Measurements from ENCODE around the gene CHCHD10.

DNA sequence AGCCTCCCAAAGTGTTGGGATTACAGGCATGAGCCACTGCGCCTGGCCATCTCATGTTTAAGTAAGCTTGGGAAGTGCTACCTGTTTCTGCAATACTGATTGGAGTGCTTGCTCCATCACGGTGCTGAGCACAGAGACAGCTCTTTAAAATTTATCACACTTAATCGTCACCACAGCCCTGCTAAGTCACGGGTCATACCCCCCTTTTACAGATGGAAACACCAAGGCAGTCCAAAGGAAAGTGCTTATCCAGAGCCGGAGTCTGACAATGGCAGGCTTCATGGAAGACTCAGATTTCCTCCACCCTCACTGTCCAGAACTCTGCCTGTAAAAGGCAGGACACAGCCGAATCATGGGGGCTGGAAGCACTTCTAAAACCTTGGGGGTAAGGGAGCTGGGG, 7.7 kb downstream of the CHCHD10 start:
- no peak for TF ChIP-seq ZFP3 (CRISPR knock-in tag; IDR thresholded peaks at IDR 0.05)
- no peak for TF ChIP-seq CSRNP3 (CRISPR knock-in tag; IDR thresholded peaks at IDR 0.05)
- TF ChIP-seq OSR1 (CRISPR knock-in tag; IDR thresholded peaks at IDR 0.05): no peak
- no peak for TF ChIP-seq ISL1 (CRISPR knock-in tag; IDR thresholded peaks at IDR 0.05)
- no peak for TF ChIP-seq ZNF565 (CRISPR knock-in tag; conservative IDR thresholded peaks at IDR 0.05; ENCODE audit: low read depth)
- TF ChIP-seq, protein P1, sequence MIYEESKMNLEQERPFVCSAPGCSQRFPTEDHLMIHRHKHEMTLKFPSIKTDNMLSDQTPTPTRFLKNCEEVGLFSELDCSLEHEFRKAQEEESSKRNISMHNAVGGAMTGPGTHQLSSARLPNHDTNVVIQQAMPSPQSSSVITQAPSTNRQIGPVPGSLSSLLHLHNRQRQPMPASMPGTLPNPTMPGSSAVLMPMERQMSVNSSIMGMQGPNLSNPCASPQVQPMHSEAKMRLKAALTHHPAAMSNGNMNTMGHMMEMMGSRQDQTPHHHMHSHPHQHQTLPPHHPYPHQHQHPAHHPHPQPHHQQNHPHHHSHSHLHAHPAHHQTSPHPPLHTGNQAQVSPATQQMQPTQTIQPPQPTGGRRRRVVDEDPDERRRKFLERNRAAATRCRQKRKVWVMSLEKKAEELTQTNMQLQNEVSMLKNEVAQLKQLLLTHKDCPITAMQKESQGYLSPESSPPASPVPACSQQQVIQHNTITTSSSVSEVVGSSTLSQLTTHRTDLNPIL (CRISPR knock-in tag; IDR thresholded peaks at IDR 0.05; ENCODE audit: low read depth): no peak
- TF ChIP-seq POU6F1 (CRISPR knock-in tag; IDR thresholded peaks at IDR 0.05; ENCODE audit: borderline replicate concordance, low read depth): no peak

Measured in SK-N-SH treated with all-trans-retinoic acid at 6 μM for 48 hours (cell line).